ENCODE data around the gene ANGEL2.
A peak's percentile ranks its signal among the peaks of the same experiment; 100 is the strongest.

The ANGEL2 gene

DNA sequence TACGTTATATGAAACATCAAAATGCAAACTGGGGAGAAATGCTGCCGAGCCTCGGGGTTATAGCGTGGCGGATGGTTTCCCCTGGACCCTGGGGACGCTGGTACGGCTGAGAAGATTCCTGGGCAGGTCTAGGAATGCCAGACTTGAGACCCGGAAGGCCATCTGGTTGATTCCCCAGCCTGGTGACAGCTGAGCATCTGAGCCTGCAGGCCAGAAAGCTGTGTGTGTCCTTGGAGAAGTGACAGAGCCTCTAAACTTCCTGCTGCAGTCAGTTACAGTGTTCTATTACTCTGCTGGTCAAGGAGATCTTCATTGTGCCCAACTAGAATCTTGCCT is 63.1 kb downstream of the ANGEL2 start:
- H3K4me3 ChIP-seq (ENCODE audit: low read length) = no peak overlapping the region; the same call in 1 of the 2 replicates
- H3K27ac ChIP-seq (ENCODE audit: low read length) = no peak overlapping the region
- WGBS (ENCODE audit: insufficient coverage, insufficient read length) = no CpG with 5 or more reads among the region's 8 CpGs
- H3K4me1 ChIP-seq (ENCODE audit: control insufficient read depth, insufficient read depth, low read length) = peaks cover 5% of the 10 kb centered on the region; the same call in 1 of the 2 replicates
- H3K27me3 ChIP-seq (ENCODE audit: control insufficient read depth, insufficient read depth, low read length) = no peaks in the 10 kb centered on the region
- peaks cover 14% of the 10 kb centered on the region for H3K36me3 ChIP-seq (ENCODE audit: control insufficient read depth, insufficient read depth, low read length)
- no peak for DNase-seq (ENCODE audit: low read depth, low spot score)
- no peaks in the 10 kb centered on the region for H3K9me3 ChIP-seq (ENCODE audit: control insufficient read depth, insufficient read depth, low read length)

DNA sequence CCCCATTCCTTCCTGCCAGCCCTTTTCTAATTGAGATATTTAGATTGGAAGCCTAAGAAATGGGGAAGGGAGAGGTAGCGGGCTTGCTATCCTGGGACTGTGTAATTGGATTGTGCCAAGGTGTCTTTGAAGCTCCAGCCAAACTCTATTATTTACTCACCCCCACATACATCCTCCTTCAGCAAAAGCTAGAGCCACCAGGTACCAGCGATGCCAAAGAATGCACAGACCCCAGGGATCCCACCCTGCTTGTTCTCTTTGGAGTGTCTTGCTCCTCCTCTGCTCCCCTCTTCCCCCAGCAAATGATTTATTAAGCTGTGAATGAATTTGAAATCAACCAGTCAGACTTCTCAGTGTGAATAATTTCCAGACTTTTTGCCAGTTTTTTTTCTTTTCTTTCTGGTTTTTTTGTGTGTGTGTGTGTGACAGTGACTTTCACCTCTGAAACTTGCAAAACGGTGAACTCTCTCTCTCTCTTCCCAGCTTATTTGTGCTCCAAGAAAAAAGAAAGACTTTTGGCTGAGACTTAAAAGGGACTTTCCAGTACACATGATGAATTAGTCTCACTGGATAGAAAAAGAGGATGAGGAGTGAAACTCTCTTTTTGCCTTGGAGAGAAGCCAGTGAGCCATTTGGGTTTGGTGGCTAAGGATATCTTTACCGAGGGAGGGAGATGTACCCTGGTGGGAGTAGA is 63.6 kb downstream of the ANGEL2 start:
- no CpG with 5 or more reads among the region's 4 CpGs for WGBS (ENCODE audit: insufficient coverage, insufficient read length)
- H3K27me3 ChIP-seq (ENCODE audit: control insufficient read depth, insufficient read depth, low read length) = no peaks in the 10 kb centered on the region
- peak overlapping the region; percentile 89 for H3K4me3 ChIP-seq (ENCODE audit: low read length)
- peaks cover 5% of the 10 kb centered on the region; the same call in 1 of the 2 replicates for H3K4me1 ChIP-seq (ENCODE audit: control insufficient read depth, insufficient read depth, low read length)
- H3K9me3 ChIP-seq (ENCODE audit: control insufficient read depth, insufficient read depth, low read length) = no peaks in the 10 kb centered on the region
- no peak for DNase-seq (ENCODE audit: low read depth, low spot score)
- H3K27ac ChIP-seq (ENCODE audit: low read length) = no peak overlapping the region
- peaks cover 8% of the 10 kb centered on the region for H3K36me3 ChIP-seq (ENCODE audit: control insufficient read depth, insufficient read depth, low read length)

GRCh38 chr1:212951126-212951946 is 64.3 kb downstream of the ANGEL2 start:
- Histone ChIP-seq H3K27ac (ENCODE audit: low read length) (no peak overlapping the region), H3K4me1 (ENCODE audit: control insufficient read depth, insufficient read depth, low read length) (peaks cover 6% of the 10 kb centered on the region; the same call in 1 of the 2 replicates), H3K36me3 (ENCODE audit: control insufficient read depth, insufficient read depth, low read length) (peaks cover 8% of the 10 kb centered on the region), H3K27me3 (ENCODE audit: control insufficient read depth, insufficient read depth, low read length) (no peaks in the 10 kb centered on the region), H3K4me3 (ENCODE audit: low read length) (peak overlapping the region; percentile 89), H3K9me3 (ENCODE audit: control insufficient read depth, insufficient read depth, low read length) (no peaks in the 10 kb centered on the region)
- DNase-seq (ENCODE audit: low read depth, low spot score) = no peak
- no CpG with 5 or more reads among the region's 72 CpGs for WGBS (ENCODE audit: insufficient coverage, insufficient read length)

- H3K4me3 ChIP-seq (ENCODE audit: low read length) = peak within 1 kb of the TSS; percentile 89
- peak; percentile 77 for DNase-seq (ENCODE audit: low read depth, low spot score)
- no CpG with 5 or more reads among the region's 61 CpGs for WGBS (ENCODE audit: insufficient coverage, insufficient read length)
- H3K27me3 ChIP-seq (ENCODE audit: control insufficient read depth, insufficient read depth, low read length) = no peaks in the 10 kb centered on the region
- peaks cover 8% of the 10 kb centered on the region for H3K36me3 ChIP-seq (ENCODE audit: control insufficient read depth, insufficient read depth, low read length)
- H3K4me1 ChIP-seq (ENCODE audit: control insufficient read depth, insufficient read depth, low read length) = peaks cover 6% of the 10 kb centered on the region; the same call in 1 of the 2 replicates
- H3K9me3 ChIP-seq (ENCODE audit: control insufficient read depth, insufficient read depth, low read length) = no peaks in the 10 kb centered on the region
- H3K27ac ChIP-seq (ENCODE audit: low read length) = no peak within 1 kb of the TSS
Measured at GRCh38 chr1:212950243-212951125, 65.2 kb downstream of the ANGEL2 start, which contains the start of gene VASH2. Gene VASH2 (plus strand): TSS chr1:212950541. CDS start chr1:212951543, 1,002 bp downstream.

DNA sequence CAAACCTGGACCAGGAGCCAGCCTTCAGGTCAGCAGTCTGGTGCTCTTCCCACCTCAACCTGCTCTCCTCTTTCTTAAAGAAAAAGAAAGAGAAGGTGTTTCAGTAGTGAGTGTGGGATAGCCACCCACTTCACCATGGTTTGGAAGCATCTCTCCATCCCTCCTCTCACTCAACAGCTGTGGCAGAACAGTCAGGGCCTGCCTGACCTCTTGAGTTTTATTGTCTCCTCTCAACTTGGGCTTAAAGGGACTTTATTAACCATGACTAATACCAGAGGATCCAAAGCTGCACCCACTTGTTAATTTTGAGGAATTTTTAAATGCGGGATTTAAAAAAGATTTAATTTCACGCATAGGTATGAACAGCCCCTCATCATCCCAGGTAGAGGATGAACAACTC is 65.9 kb downstream of the ANGEL2 start:
- WGBS (ENCODE audit: insufficient coverage, insufficient read length) = no CpG with 5 or more reads among the region's 2 CpGs
- peaks cover 6% of the 10 kb centered on the region; the same call in 1 of the 2 replicates for H3K4me1 ChIP-seq (ENCODE audit: control insufficient read depth, insufficient read depth, low read length)
- no peak overlapping the region for H3K27ac ChIP-seq (ENCODE audit: low read length)
- H3K27me3 ChIP-seq (ENCODE audit: control insufficient read depth, insufficient read depth, low read length) = no peaks in the 10 kb centered on the region
- H3K4me3 ChIP-seq (ENCODE audit: low read length) = peak overlapping the region; percentile 34; the same call in 1 of the 2 replicates
- no peaks in the 10 kb centered on the region for H3K9me3 ChIP-seq (ENCODE audit: control insufficient read depth, insufficient read depth, low read length)
- DNase-seq (ENCODE audit: low read depth, low spot score) = no peak
- H3K36me3 ChIP-seq (ENCODE audit: control insufficient read depth, insufficient read depth, low read length) = peaks cover 8% of the 10 kb centered on the region

DNA sequence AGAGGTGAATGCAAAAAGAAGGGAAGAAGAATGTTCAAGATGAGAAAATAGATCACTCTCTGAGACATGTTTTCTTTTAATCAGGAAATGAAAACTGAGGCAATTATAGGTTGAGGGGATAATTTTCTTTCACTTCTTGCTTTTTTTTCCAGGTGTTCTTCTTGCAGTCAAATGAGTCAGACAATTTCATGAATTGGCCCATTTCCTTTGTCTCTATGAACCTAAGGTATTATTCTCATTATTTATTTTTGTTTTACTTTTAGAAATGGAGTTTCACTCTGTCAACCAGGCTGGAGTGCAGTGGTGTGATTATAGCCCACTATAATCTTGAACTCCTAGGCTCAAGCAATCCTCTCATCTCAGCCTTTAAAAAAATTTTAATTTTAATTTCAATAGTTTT is 68.8 kb downstream of the ANGEL2 start:
- Histone ChIP-seq H3K9me3 (ENCODE audit: control insufficient read depth, insufficient read depth, low read length) (no peaks in the 10 kb centered on the region), H3K27ac (ENCODE audit: low read length) (no peak overlapping the region), H3K36me3 (ENCODE audit: control insufficient read depth, insufficient read depth, low read length) (no peaks in the 10 kb centered on the region), H3K4me3 (ENCODE audit: low read length) (no peak overlapping the region), H3K4me1 (ENCODE audit: control insufficient read depth, insufficient read depth, low read length) (0 out of 2 replicates have a peak, but pooled peaks cover 2% of the 10 kb centered on the region), H3K27me3 (ENCODE audit: control insufficient read depth, insufficient read depth, low read length) (no peaks in the 10 kb centered on the region)
- no peak for DNase-seq (ENCODE audit: low read depth, low spot score)

DNA sequence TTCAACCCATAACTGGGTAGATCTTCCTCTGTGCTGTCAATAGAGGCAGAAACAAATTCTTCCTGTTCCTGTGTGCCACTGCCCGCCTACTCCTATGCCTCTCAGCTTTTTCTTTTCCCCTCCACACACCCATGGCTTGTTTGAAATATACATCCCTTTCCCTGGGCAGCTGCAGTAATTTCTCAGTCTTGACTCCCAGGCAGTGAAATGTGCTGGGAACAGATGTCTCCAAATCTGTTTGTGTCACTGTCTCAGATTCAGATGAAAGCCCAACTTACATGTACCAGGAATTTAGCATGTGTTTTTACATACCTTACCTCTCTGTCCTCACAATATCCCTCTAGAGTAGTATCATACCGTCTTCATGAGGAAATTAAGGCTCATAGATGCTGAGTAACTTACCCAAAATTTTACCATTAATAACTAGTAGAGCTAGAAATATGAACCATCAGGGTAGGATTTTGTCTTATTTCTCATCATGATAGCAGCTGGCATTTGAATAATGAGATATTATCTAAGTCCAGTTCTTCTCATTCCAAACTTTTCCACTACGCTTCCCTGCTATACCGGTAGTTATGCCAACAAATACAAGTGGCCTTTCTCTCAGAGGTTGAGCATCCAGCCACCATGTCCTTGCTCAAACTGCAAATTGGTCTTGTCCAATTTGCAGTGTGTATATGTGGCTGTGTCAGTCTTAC is 70.1 kb downstream of the ANGEL2 start:
- 0 out of 2 replicates have a peak, but pooled peaks cover 2% of the 10 kb centered on the region for H3K4me1 ChIP-seq (ENCODE audit: control insufficient read depth, insufficient read depth, low read length)
- WGBS (ENCODE audit: insufficient coverage, insufficient read length) = no CpG with 5 or more reads among the region's 4 CpGs

GRCh38 chr1:212945056-212945455 is 70.6 kb downstream of the ANGEL2 start:
- H3K36me3 ChIP-seq (ENCODE audit: control insufficient read depth, insufficient read depth, low read length) = no peaks in the 10 kb centered on the region
- H3K4me3 ChIP-seq (ENCODE audit: low read length) = no peak overlapping the region
- H3K27me3 ChIP-seq (ENCODE audit: control insufficient read depth, insufficient read depth, low read length) = no peaks in the 10 kb centered on the region
- 0 out of 2 replicates have a peak, but pooled peaks cover 2% of the 10 kb centered on the region for H3K4me1 ChIP-seq (ENCODE audit: control insufficient read depth, insufficient read depth, low read length)
- no peak for DNase-seq (ENCODE audit: low read depth, low spot score)
- WGBS (ENCODE audit: insufficient coverage, insufficient read length) = no CpG with 5 or more reads among the region's 2 CpGs
- H3K9me3 ChIP-seq (ENCODE audit: control insufficient read depth, insufficient read depth, low read length) = no peaks in the 10 kb centered on the region
- H3K27ac ChIP-seq (ENCODE audit: low read length) = no peak overlapping the region

More for the DNA sequence above, 70.1 kb downstream of the ANGEL2 start:
- Histone ChIP-seq H3K27ac (ENCODE audit: low read length) (no peak overlapping the region), H3K4me3 (ENCODE audit: low read length) (no peak overlapping the region), H3K9me3 (ENCODE audit: control insufficient read depth, insufficient read depth, low read length) (no peaks in the 10 kb centered on the region), H3K36me3 (ENCODE audit: control insufficient read depth, insufficient read depth, low read length) (no peaks in the 10 kb centered on the region), H3K27me3 (ENCODE audit: control insufficient read depth, insufficient read depth, low read length) (no peaks in the 10 kb centered on the region)
- DNase-seq (ENCODE audit: low read depth, low spot score) = no peak

GRCh38 chr1:212944229-212944901 is 71.3 kb downstream of the ANGEL2 start:
- H3K4me3 ChIP-seq (ENCODE audit: low read length) = no peak overlapping the region
- H3K27me3 ChIP-seq (ENCODE audit: control insufficient read depth, insufficient read depth, low read length) = no peaks in the 10 kb centered on the region
- H3K27ac ChIP-seq (ENCODE audit: low read length) = no peak overlapping the region
- WGBS (ENCODE audit: insufficient coverage, insufficient read length) = no CpG with 5 or more reads among the region's 6 CpGs
- no peak for DNase-seq (ENCODE audit: low read depth, low spot score)
- 0 out of 2 replicates have a peak, but pooled peaks cover 2% of the 10 kb centered on the region for H3K4me1 ChIP-seq (ENCODE audit: control insufficient read depth, insufficient read depth, low read length)
- H3K9me3 ChIP-seq (ENCODE audit: control insufficient read depth, insufficient read depth, low read length) = no peaks in the 10 kb centered on the region
- no peaks in the 10 kb centered on the region for H3K36me3 ChIP-seq (ENCODE audit: control insufficient read depth, insufficient read depth, low read length)

Measured in iPS DF 6.9 (cell line).